K562 (cell line): Measurements from ENCODE around the gene EFNA2. TPM values are rescaled to one million over a fixed set of nuclear protein-coding genes. Genes with fewer than 3 reads are reported as not detected.

Experiments
- E4F1 ChIP-seq: fragments of 250-450 bp; sonication (Bioruptor Pico); IDR thresholded peaks from 2 replicates; pipeline ENCODE4 v1.5.0; 2021; ENCODE audit warnings: mild to moderate bottlenecking, borderline replicate concordance
- FOXP1 ChIP-seq: sonication (generic); formaldehyde crosslinking; IDR thresholded peaks from 2 replicates; pipeline ENCODE4 v1.8.0; 2022; ENCODE audit warnings: mild to moderate bottlenecking, missing genetic modification reagents
- FOXP4 ChIP-seq: sonication (generic); formaldehyde crosslinking; IDR thresholded peaks from 2 replicates; pipeline ENCODE4 v1.8.0; 2022; ENCODE audit warnings: mild to moderate bottlenecking, missing genetic modification reagents, borderline replicate concordance
- HMG20B ChIP-seq: fragments of 250-450 bp; sonication (Bioruptor Pico); IDR thresholded peaks from 2 replicates; pipeline ENCODE4 v1.5.0; 2021; ENCODE audit warnings: mild to moderate bottlenecking
- POLR2AphosphoS2 ChIP-seq: IDR thresholded peaks from 2 replicates; pipeline ENCODE4 v1.6.1; 2012; ENCODE audit warnings: low read length, improper control_type of control experiment
- ZFPM2 ChIP-seq: fragments of 250-450 bp; sonication (Bioruptor Pico); IDR thresholded peaks from 2 replicates; pipeline ENCODE4 v1.5.1; 2022; ENCODE audit warnings: mild to moderate bottlenecking
- polyA plus RNA-seq, 8 experiments: library from polyadenylated mRNA; depleted of rRNA in 4 of 8; stranded (reverse) in 5 of 8; unstranded in 3 of 8; fragments of >200 nt; fragmentation: Nextera tagmentation in 2 of 8; fragmentation: Illumina TruSeq in 1 of 8; extraction: Ambion mirVana in 2 of 8; extraction: Trizol in 1 of 8; gene quantifications; 2 replicates each; pipeline versions ENCODE4 v1.2.1 to v1.2.3, GENCODE V29; 2011 to 2014; ENCODE audit warnings: inconsistent platforms in 1 of 8, missing spikeins in 1 of 8
- total RNA-seq, 7 experiments: library from RNA; depleted of rRNA in 6 of 7; stranded (reverse); fragments of >200 nt in 6 of 7; fragmentation: Illumina TruSeq in 2 of 7; extraction: Trizol in 2 of 7; gene quantifications; 2 replicates each; pipeline versions ENCODE4 v1.2.1 to v1.2.3, GENCODE V29; 2011 to 2021; ENCODE audit warnings: low replicate concordance in 1 of 7
- TF ChIP-seq, protein P1 (sequence below), 2 experiments: fragments of 450-650 bp; IDR thresholded peaks; 2 replicates each; pipeline ENCODE4 v1.6.1; 2018; ENCODE audit warnings: mild to moderate bottlenecking in 2 of 2, low read depth in 1 of 2; ENCODE audit not compliant: partially characterized antibody in 2 of 2
- TF ChIP-seq, protein P2 (sequence below): sonication (generic); formaldehyde crosslinking; IDR thresholded peaks from 2 replicates; pipeline ENCODE4 v1.8.0; 2022; ENCODE audit warnings: missing genetic modification reagents, mild to moderate bottlenecking, moderate library complexity, borderline replicate concordance
- TF ChIP-seq, protein P3 (sequence below): IDR thresholded peaks from 3 replicates; pipeline ENCODE4 v1.6.1; 2011; ENCODE audit warnings: borderline replicate concordance, mild to moderate bottlenecking; ENCODE audit not compliant: insufficient read length, insufficient read depth

EFNA2 gene
- total and polyA plus RNA-seq, 9 of the 15 experiments (the other 6 are each of a cell fraction or from before 2014, with no cell fraction given) = 0.11 to 0.44 (median 0.15) TPM; not detected in 6

DNA sequence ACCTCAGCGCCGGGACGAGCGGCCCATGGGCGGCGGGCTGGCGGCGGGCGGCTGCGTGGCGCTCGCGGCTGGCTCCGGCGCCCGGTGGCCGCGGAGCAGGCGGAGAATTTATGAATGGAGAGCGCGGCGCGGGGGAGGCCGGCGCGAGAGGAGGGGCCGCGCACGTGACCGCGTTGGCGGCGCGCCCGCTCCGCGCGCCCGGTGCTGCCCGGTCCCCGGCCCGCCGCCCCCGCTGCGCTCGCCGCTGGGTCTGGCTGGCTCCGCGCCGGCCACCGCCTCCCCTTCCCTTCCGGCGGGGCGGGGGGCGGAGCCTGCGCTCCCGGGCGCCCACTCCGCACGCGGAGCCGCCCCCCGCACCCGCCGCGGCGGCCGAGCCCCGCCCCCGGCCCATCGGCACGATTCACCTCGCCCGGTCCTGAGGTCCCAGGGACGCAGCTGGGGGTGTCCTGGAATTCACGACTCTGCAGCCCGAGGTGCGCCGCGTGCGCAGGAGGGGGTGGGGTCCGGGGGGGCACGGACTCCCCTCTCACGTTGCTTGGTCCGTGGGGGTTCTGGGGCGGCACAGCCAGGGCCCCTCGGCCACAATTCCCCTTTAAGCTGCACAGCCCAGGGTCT lies 47.8 kb upstream of the EFNA2 start, which contains the start of gene CBARP (continued):
- TF ChIP-seq, protein P1, sequence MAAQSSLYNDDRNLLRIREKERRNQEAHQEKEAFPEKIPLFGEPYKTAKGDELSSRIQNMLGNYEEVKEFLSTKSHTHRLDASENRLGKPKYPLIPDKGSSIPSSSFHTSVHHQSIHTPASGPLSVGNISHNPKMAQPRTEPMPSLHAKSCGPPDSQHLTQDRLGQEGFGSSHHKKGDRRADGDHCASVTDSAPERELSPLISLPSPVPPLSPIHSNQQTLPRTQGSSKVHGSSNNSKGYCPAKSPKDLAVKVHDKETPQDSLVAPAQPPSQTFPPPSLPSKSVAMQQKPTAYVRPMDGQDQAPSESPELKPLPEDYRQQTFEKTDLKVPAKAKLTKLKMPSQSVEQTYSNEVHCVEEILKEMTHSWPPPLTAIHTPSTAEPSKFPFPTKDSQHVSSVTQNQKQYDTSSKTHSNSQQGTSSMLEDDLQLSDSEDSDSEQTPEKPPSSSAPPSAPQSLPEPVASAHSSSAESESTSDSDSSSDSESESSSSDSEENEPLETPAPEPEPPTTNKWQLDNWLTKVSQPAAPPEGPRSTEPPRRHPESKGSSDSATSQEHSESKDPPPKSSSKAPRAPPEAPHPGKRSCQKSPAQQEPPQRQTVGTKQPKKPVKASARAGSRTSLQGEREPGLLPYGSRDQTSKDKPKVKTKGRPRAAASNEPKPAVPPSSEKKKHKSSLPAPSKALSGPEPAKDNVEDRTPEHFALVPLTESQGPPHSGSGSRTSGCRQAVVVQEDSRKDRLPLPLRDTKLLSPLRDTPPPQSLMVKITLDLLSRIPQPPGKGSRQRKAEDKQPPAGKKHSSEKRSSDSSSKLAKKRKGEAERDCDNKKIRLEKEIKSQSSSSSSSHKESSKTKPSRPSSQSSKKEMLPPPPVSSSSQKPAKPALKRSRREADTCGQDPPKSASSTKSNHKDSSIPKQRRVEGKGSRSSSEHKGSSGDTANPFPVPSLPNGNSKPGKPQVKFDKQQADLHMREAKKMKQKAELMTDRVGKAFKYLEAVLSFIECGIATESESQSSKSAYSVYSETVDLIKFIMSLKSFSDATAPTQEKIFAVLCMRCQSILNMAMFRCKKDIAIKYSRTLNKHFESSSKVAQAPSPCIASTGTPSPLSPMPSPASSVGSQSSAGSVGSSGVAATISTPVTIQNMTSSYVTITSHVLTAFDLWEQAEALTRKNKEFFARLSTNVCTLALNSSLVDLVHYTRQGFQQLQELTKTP (IDR thresholded peaks at IDR 0.05; ENCODE audit: low read depth in 1 of 2, partially characterized antibody in 2 of 2) = no peak
- TF ChIP-seq FOXP1 (CRISPR knock-in tag) = no peak
- no peak for TF ChIP-seq FOXP4
- TF ChIP-seq ZFPM2 (CRISPR knock-in tag) = no peak
- TF ChIP-seq, protein P2, sequence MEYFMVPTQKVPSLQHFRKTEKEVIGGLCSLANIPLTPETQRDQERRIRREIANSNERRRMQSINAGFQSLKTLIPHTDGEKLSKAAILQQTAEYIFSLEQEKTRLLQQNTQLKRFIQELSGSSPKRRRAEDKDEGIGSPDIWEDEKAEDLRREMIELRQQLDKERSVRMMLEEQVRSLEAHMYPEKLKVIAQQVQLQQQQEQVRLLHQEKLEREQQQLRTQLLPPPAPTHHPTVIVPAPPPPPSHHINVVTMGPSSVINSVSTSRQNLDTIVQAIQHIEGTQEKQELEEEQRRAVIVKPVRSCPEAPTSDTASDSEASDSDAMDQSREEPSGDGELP (CRISPR knock-in tag) = peak; percentile 19; the same call in 1 of the 2 replicates
- no peak for TF ChIP-seq E4F1
- no peak for TF ChIP-seq POLR2AphosphoS2
- no peak for TF ChIP-seq HMG20B (CRISPR knock-in tag)
- TF ChIP-seq, protein P3, sequence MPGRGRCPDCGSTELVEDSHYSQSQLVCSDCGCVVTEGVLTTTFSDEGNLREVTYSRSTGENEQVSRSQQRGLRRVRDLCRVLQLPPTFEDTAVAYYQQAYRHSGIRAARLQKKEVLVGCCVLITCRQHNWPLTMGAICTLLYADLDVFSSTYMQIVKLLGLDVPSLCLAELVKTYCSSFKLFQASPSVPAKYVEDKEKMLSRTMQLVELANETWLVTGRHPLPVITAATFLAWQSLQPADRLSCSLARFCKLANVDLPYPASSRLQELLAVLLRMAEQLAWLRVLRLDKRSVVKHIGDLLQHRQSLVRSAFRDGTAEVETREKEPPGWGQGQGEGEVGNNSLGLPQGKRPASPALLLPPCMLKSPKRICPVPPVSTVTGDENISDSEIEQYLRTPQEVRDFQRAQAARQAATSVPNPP = no peak
